HG03108 (cell line): ENCODE results near the gene TNPO2.
"Not testable (repeated sequence)": the region's sequence is repeated elsewhere in the genome, so short reads cannot be mapped to it uniquely, and the experiment has no call there.

Source experiments
- ATAC-seq: cut with Tn5 transposase; IDR thresholded peaks from one replicate; pipeline ENCODE4 v1.9.1; 2021; ENCODE audit warnings: moderate library complexity; ENCODE audit not compliant: unreplicated experiment

The TNPO2 gene

DNA sequence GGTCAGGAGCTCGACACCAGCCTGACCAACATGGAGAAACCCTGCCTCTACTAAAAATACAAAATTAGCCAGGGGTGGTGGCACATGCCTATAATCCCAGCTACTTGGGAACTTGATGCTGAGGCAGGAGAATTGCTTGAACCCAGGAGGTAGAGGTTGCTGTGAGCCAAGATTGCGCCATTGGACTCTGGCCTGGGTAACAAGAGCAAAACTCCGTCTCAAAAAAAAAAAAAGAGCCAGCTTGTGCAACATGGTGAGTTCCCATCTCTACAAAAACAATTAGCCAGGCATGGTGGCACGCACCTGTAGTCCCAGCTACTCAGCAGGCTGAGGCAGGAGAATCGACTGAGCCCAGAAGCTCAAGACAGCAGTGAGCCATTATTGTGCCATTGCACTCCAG lies 45.7 kb downstream of the TNPO2 start:
- not testable (repeated sequence) for ATAC-seq

GRCh38 chr19:12676928-12677327 lies 46.8 kb downstream of the TNPO2 start:
- ATAC-seq: no peak

- ATAC-seq: no peak
Measured at GRCh38 chr19:12676384-12676792, 47.3 kb downstream of the TNPO2 start.

DNA sequence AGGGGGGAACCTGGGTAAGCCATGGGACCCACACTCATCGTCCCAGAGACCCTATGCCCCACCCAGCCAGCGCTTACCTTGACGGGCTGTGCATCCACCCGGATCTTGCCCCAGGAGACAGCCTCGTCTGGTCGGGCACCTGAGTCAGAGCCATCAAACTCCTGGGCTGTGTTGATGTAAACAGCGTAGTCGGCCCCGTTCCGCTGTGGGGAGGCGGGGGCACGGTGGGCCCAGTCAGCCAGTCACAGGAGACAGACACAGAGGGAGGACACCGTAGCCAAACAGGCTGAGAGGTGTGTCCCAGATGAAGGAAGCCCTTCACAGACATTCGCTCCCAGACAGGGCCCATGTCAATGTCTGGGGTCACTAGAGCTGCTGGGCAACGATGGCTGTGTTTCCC lies 47.8 kb downstream of the TNPO2 start:
- no peak for ATAC-seq

- no peak for ATAC-seq
Measured at GRCh38 chr19:12675399-12675798, 48.3 kb downstream of the TNPO2 start.

DNA sequence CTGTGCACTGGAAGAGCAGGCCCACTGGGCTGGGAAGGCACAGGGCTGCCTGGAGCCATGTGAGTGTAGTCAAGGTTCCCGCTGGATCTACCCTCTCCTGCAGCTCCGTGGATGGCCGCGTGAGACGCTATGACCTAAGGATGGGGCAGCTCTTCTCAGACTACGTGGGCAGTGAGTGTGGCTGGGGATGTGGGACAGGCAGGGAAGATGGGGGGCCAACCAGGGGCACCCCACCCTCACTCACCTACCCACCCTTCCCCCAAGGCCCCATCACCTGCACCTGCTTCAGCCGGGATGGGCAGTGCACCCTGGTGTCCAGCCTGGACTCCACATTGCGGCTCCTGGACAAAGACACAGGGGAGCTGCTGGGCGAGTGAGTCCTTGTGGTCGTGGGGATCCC lies 51.0 kb downstream of the TNPO2 start:
- no peak for ATAC-seq

GRCh38 chr19:12670159-12670928 lies 53.4 kb downstream of the TNPO2 start:
- ATAC-seq: no peak

GRCh38 chr19:12669270-12670158 lies 54.2 kb downstream of the TNPO2 start:
- no peak for ATAC-seq

GRCh38 chr19:12668932-12669269 lies 54.8 kb downstream of the TNPO2 start:
- ATAC-seq: no peak

GRCh38 chr19:12668346-12668745 lies 55.4 kb downstream of the TNPO2 start:
- no peak for ATAC-seq

DNA sequence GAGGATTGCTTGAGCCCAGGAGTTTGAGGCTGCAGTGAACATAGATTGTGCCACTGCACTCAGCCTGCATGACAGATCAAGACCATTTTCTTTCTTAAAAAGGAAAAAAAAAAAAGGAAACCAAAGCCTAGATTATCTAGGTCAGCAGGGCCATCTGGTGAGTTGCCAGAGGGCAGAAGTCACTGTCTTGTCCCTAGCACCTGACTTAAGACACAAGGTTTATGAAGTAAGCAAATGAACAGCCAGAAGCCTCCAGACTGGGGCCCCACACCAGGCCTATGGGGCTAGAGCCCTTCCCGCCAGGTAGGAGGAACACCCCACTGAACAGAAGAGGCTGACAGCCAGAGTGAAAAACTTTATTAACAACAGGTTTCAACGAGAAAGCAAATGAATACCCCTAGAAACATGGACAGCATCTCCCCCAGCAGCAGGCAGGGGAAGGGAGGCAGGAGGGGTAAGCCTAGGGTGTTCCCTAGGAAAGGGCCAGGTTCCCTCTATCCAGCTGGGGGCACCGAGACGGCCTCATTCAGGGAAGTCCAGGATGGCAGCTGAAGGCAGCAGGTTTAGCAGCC lies 55.9 kb downstream of the TNPO2 start:
- ATAC-seq: no peak

DNA sequence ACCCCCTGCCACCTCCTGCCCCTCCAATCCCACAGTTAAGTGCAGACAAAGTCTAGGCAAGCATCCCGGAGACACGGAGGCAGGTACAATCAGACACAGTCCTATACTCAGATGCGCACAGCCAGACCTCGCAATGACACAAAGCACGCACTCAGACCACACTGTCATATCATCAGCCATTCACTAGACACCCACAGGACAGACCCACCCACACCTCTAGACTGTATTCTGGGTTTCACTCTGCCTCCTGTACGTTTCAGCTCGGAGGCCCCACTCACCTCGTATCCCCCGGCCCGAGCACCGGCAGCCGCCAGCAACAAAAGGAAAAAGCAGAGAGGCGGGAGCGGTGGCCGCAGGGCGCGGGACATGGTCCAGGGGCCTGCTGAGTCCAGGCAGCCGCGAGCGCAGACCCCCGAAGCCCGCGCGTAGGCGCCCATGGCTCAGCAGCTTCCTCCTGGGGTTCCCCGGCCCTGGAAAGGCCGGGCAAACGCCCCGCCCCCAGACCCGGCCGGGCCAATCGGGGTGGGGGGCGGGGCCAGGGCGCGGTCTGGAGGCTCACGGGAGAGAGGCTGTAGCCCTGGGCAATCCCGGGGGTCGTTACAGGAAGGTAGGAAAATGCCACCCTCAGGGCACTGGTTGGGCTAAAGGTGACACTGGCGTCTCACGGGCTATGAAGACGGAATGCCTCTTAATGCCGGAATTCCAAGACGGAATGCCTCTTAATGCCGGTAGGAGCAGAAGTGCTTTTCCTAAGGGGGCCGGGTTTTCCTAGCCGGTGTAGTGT lies 57.3 kb downstream of the TNPO2 start, which contains the start of the genes MAN2B1 and WDR83:
Gene MAN2B1, minus strand, starts transcription at position 478 of the 784 bp plus-strand sequence. Its CDS starts 41 bp downstream, at position 437.
Gene WDR83, plus strand, starts transcription at position 543 of the 784 bp plus-strand sequence. CDS start 2,984 bp downstream, outside the sequence.
- ATAC-seq: no peak

GRCh38 chr19:12665671-12666264 lies 58.0 kb downstream of the TNPO2 start:
- no peak for ATAC-seq

GRCh38 chr19:12665281-12665573 lies 58.5 kb downstream of the TNPO2 start:
- ATAC-seq: no peak

GRCh38 chr19:12664406-12665280 lies 59.1 kb downstream of the TNPO2 start:
- ATAC-seq: no peak

DNA sequence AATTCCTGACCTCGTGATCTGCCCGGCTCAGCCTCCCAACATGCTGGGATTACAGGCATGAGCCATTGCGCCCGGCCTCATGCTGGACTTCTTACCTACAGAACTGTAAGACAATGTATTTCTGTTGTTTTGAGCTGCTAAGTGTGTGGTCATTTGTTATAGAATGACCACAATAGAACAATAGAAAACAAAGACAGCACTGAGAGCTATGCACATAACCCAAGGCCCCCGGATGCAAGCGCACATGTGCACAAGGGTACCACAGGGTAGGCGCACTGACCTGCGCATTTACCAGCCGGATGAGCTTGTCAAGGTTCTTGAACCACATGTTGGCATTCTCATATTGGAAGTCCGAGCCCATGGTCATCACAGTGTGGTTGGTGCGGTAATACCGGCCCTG lies 62.8 kb downstream of the TNPO2 start:
- ATAC-seq: no peak

DNA sequence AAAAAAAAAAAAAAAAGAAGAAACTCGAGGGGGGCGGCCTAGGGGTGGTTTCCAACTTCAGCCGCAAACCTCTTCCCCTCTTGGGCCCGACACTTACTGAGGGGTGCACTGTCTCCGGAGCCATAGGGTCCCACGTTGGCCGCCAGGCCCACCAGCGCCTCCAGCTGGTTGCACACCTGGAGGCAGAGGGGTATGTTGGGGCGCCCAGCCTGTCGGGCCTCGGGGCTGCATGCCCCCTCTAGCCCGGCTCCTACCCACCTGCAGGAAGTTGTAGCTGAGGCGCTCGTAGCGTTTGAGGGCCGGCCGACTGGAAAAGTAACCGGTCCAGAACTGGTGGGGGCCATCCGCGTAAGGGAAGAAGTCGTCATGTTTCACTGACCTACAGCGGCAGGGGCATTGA lies 65.8 kb downstream of the TNPO2 start:
- ATAC-seq: no peak

- ATAC-seq: no peak
Measured at GRCh38 chr19:12656899-12657571, 66.7 kb downstream of the TNPO2 start.

GRCh38 chr19:12655546-12655945 lies 68.2 kb downstream of the TNPO2 start:
- no peak for ATAC-seq
